ENCODE data around the gene TP53I3. TPM values are rescaled to one million over a fixed set of nuclear protein-coding genes. Genes with fewer than 3 reads are reported as not detected.

TP53I3 gene
- total RNA-seq, 1 donor from 2014 or later, result 67.8 TPM

DNA sequence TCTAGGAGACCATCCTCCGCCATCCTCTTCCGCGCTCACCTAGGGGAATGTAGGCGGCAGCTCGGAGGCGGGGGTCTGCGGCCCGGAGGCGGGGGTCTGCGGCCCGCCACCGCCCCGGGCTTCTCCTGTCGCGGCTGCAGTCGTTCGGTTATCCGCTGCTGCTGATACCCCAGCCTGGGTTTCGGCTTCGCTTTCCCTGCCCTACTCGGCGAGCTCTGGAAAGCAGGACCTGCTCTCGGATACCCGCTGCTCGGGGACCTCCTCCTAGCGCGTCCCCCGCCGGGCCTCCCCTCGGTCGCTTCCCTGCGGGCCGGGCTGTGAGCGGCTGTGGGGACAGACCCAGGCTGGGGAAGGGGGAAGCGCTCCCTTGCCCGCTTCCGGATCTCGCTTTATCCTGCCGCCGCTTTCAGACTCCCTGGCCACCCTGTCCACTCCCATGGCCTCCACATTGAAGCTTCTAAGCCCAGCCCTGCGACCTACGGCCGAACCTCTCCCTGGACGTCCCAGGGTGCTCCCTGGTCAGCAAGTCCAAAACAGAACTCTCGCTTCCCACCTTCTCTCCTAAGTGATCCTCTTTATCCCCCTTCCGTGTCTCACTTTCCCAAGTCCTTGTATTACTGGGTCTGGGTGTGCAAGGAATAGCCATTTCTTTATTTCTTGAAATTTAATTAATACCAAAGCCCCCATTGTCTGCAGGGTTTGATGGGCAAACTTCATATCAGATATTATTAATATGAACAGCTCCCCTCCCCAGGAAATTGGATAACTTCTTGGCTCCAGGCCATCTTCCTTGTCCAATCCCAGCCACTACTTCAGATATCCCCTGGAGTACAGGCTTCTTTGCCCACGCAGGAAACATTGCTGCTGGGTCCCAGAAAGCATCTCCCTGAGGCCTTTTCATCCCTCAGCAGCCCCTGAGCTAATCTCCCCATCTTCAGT is 34.3 kb downstream of the TP53I3 start:
- H3K27ac Mint-ChIP-seq, result no peak overlapping the region
- H3K4me3 Mint-ChIP-seq (ENCODE audit: low read depth), result no peak overlapping the region
- peak; percentile 28 for DNase-seq (ENCODE audit: low spot score, unreplicated experiment)
- H3K4me1 Mint-ChIP-seq (ENCODE audit: low read depth), result peaks cover 19% of the 10 kb centered on the region
- H3K9me3 Mint-ChIP-seq (ENCODE audit: low read depth), result no peaks in the 10 kb centered on the region
- TF ChIP-seq, protein P1, sequence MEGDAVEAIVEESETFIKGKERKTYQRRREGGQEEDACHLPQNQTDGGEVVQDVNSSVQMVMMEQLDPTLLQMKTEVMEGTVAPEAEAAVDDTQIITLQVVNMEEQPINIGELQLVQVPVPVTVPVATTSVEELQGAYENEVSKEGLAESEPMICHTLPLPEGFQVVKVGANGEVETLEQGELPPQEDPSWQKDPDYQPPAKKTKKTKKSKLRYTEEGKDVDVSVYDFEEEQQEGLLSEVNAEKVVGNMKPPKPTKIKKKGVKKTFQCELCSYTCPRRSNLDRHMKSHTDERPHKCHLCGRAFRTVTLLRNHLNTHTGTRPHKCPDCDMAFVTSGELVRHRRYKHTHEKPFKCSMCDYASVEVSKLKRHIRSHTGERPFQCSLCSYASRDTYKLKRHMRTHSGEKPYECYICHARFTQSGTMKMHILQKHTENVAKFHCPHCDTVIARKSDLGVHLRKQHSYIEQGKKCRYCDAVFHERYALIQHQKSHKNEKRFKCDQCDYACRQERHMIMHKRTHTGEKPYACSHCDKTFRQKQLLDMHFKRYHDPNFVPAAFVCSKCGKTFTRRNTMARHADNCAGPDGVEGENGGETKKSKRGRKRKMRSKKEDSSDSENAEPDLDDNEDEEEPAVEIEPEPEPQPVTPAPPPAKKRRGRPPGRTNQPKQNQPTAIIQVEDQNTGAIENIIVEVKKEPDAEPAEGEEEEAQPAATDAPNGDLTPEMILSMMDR (IDR thresholded peaks at IDR 0.05; ENCODE audit: unreplicated experiment), result no peak
- no peaks in the 10 kb centered on the region for H3K36me3 Mint-ChIP-seq (ENCODE audit: insufficient read depth)
- H3K27me3 Mint-ChIP-seq, result no peaks in the 10 kb centered on the region

DNA sequence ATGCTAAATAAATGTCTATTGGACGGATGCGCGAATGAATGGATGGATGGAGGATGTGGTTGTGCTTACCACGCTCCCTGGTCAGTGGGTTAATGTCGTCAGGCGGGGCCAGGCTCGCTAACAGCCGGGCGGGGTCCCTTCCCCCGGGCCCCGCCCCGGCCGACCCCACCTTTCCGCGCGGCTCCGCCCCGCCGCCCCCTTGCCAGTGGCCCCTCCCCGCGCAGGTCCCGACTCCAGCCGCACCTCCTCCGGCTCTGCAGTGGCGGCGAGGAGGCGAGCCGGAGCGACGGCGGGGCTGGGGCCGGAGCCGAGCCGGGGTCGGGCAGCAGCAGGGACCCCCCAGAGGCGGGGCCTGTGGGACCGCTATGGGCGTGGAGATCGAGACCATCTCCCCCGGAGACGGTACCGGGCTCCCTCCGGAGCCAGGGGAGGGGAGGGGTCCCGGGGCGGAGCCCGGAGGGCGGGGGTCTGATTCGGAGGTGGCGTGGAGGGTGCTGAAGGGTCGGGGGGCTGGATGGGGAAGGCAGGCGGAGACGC is 35.1 kb downstream of the TP53I3 start, which contains the start of gene FKBP1B:
Gene FKBP1B (plus strand): TSS at position 257 of the 537 bp plus-strand sequence. CDS start 109 bp downstream, at position 366.
- peaks cover 20% of the 10 kb centered on the region for H3K4me1 Mint-ChIP-seq (ENCODE audit: low read depth)
- TF ChIP-seq, protein P1 (IDR thresholded peaks at IDR 0.05; ENCODE audit: unreplicated experiment), result no peak
- H3K27me3 Mint-ChIP-seq, result no peaks in the 10 kb centered on the region
- no peak within 1 kb of the TSS for H3K27ac Mint-ChIP-seq
- no peaks in the 10 kb centered on the region for H3K9me3 Mint-ChIP-seq (ENCODE audit: low read depth)
- H3K36me3 Mint-ChIP-seq (ENCODE audit: insufficient read depth), result no peaks in the 10 kb centered on the region
- DNase-seq (ENCODE audit: low spot score, unreplicated experiment), result peak; percentile 59
- no peak within 1 kb of the TSS for H3K4me3 Mint-ChIP-seq (ENCODE audit: low read depth)

DNA sequence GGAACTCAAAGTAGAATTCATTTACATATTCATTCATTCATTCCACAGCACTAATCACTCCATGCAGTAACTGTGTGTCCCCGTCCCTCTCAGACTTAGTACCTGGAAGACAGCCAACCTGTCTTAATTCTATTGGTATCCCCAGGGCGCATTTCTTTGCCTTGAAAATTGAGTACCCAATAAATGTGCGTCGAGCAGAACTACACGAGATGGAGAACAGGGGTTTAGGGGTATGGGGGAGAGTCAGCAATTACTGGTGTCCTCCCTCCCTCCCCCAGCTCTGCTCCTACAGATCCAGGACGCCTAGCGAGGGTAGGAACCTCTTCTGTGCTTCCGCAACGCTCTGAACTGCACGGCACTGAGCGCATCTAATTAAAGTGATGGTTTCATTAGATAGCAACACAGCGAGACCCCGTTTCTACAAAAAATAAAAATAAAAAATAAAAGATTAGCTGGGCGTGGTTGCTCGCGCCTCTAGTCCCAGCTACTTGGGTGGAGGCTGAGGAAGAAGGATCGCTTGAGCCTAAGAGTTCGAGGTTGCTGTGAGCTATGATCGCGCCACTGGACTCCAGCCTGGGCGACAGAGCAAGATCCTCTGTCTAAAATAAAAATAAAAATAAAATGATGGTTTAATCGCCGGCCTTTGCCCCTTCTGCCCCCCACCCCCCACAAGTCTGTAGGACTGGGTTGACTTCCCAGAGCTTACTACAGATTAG is 35.7 kb downstream of the TP53I3 start:
- Mint-ChIP-seq H3K4me1 (ENCODE audit: low read depth) (peaks cover 16% of the 10 kb centered on the region), H3K9me3 (ENCODE audit: low read depth) (no peaks in the 10 kb centered on the region), H3K27me3 (no peaks in the 10 kb centered on the region), H3K4me3 (ENCODE audit: low read depth) (no peak overlapping the region), H3K36me3 (ENCODE audit: insufficient read depth) (no peaks in the 10 kb centered on the region), H3K27ac (no peak overlapping the region)
- no peak for DNase-seq (ENCODE audit: low spot score, unreplicated experiment)
- TF ChIP-seq, protein P1 (IDR thresholded peaks at IDR 0.05; ENCODE audit: unreplicated experiment), result no peak

DNA sequence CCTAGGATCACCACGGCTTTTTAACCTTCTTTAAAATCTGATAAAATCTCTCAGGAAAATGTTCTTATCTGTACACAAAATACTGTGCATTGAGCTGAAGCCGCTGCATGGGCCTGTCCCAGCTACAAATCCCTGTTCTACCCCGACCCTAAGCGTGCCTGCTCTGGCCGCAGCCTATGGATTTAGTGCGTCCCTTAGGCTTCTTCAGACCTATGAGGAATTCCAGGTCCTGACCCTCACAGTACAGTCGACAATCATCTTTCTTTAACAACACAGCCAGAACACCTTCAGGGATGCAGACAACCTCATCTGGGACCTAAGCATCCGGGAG is 37.0 kb downstream of the TP53I3 start:
- peaks cover 16% of the 10 kb centered on the region for H3K4me1 Mint-ChIP-seq (ENCODE audit: low read depth)
- H3K9me3 Mint-ChIP-seq (ENCODE audit: low read depth), result no peaks in the 10 kb centered on the region
- peaks cover 1% of the 10 kb centered on the region for H3K36me3 Mint-ChIP-seq (ENCODE audit: insufficient read depth)
- TF ChIP-seq, protein P1 (IDR thresholded peaks at IDR 0.05; ENCODE audit: unreplicated experiment), result no peak
- peak overlapping the region; percentile 100 for H3K4me3 Mint-ChIP-seq (ENCODE audit: low read depth)
- peak overlapping the region; percentile 94 for H3K27ac Mint-ChIP-seq
- DNase-seq (ENCODE audit: low spot score, unreplicated experiment), result no peak
- no peaks in the 10 kb centered on the region for H3K27me3 Mint-ChIP-seq
